Measurements from ENCODE around the gene CPED1.

GRCh38 chr7:121019018-121019417 is 30.5 kb downstream of the CPED1 start:
- no peak for TF ChIP-seq CTCF (IDR thresholded peaks at IDR 0.05)
- peak in 1 of 4 donors; percentile 45 for TF ChIP-seq POLR2AphosphoS5 (IDR thresholded peaks at IDR 0.05)
- TF ChIP-seq POLR2A (IDR thresholded peaks at IDR 0.05), result no peak
